Measurements from ENCODE around the gene CDK5RAP3.

DNA sequence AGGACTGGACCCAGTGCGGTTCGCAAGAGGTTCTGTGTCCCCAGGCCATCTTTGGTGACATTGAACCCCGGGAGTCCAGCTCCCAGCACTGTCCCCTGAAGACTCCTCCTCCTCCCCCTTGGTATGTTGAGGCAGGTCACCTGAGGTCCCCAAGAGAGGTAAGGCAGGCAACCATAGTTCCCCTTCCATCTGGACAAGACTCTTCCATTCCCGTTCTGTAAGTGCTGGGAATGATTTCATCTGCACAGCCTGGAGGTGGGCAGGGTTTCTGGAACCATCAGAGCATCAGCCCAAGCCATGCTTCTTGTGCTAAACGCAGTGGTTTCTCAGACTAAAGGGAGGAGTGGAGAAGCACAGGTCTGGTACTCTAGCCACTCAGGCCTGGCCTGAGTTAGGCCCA lies 41.7 kb downstream of the CDK5RAP3 start:
- TF ChIP-seq FOXM1 (IDR thresholded peaks at IDR 0.05; ENCODE audit: borderline replicate concordance, low read depth) = no peak
- TF ChIP-seq, protein P1, sequence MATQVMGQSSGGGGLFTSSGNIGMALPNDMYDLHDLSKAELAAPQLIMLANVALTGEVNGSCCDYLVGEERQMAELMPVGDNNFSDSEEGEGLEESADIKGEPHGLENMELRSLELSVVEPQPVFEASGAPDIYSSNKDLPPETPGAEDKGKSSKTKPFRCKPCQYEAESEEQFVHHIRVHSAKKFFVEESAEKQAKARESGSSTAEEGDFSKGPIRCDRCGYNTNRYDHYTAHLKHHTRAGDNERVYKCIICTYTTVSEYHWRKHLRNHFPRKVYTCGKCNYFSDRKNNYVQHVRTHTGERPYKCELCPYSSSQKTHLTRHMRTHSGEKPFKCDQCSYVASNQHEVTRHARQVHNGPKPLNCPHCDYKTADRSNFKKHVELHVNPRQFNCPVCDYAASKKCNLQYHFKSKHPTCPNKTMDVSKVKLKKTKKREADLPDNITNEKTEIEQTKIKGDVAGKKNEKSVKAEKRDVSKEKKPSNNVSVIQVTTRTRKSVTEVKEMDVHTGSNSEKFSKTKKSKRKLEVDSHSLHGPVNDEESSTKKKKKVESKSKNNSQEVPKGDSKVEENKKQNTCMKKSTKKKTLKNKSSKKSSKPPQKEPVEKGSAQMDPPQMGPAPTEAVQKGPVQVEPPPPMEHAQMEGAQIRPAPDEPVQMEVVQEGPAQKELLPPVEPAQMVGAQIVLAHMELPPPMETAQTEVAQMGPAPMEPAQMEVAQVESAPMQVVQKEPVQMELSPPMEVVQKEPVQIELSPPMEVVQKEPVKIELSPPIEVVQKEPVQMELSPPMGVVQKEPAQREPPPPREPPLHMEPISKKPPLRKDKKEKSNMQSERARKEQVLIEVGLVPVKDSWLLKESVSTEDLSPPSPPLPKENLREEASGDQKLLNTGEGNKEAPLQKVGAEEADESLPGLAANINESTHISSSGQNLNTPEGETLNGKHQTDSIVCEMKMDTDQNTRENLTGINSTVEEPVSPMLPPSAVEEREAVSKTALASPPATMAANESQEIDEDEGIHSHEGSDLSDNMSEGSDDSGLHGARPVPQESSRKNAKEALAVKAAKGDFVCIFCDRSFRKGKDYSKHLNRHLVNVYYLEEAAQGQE (IDR thresholded peaks at IDR 0.05; ENCODE audit: low read depth) = no peak
